ENCODE results near the gene C4B.
"Not testable (repeated sequence)": the region's sequence is repeated elsewhere in the genome, so short reads cannot be mapped to it uniquely, and the experiment has no call there.

C4B gene

DNA sequence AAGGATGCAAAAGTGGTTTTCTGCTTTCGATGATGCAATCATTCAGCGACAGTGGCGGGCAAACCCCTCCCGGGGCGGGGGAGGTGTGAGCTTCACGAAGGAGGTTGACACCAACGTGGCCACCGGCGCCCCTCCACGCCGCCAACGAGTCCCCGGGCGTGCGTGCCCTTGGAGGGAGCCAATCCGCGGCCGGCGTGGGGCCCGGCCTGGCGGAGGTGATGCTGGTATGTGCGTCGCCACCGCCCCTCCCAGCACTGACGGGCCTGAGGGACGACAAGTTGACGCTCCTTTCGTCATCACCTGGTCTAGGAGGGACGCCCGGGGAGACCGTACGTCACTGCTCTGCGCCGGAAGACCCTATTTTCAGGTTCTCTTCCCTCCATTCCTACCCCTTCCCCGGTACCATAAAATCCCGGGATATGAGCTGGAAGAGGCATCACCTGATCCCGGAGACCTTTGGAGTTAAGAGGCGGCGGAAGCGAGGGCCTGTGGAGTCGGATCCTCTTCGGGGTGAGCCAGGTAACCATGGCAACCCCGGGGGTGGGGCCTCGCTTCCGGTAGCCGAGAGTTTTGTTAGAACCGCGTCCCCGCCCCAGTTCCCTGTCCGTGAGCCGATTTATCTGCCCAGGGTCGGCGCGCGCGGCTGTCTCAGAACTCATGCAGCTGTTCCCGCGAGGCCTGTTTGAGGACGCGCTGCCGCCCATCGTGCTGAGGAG is 42.4 kb upstream of the C4B start, which contains the start of gene DXO:
Gene DXO, minus strand, starts transcription at position 146 of the 716 bp plus-strand sequence. CDS start 463 bp downstream, outside the sequence.
- peaks cover 21% of the 10 kb centered on the region for H3K36me3 ChIP-seq (ENCODE audit: control insufficient read depth, insufficient read depth, low read length)
- TF ChIP-seq, protein P1, sequence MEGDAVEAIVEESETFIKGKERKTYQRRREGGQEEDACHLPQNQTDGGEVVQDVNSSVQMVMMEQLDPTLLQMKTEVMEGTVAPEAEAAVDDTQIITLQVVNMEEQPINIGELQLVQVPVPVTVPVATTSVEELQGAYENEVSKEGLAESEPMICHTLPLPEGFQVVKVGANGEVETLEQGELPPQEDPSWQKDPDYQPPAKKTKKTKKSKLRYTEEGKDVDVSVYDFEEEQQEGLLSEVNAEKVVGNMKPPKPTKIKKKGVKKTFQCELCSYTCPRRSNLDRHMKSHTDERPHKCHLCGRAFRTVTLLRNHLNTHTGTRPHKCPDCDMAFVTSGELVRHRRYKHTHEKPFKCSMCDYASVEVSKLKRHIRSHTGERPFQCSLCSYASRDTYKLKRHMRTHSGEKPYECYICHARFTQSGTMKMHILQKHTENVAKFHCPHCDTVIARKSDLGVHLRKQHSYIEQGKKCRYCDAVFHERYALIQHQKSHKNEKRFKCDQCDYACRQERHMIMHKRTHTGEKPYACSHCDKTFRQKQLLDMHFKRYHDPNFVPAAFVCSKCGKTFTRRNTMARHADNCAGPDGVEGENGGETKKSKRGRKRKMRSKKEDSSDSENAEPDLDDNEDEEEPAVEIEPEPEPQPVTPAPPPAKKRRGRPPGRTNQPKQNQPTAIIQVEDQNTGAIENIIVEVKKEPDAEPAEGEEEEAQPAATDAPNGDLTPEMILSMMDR (IDR thresholded peaks at IDR 0.05; ENCODE audit: insufficient read depth, low read length, poor library complexity, severe bottlenecking): no peak
- DNase-seq (ENCODE audit: extremely low read depth, insufficient read length): peak; percentile 99

DNA sequence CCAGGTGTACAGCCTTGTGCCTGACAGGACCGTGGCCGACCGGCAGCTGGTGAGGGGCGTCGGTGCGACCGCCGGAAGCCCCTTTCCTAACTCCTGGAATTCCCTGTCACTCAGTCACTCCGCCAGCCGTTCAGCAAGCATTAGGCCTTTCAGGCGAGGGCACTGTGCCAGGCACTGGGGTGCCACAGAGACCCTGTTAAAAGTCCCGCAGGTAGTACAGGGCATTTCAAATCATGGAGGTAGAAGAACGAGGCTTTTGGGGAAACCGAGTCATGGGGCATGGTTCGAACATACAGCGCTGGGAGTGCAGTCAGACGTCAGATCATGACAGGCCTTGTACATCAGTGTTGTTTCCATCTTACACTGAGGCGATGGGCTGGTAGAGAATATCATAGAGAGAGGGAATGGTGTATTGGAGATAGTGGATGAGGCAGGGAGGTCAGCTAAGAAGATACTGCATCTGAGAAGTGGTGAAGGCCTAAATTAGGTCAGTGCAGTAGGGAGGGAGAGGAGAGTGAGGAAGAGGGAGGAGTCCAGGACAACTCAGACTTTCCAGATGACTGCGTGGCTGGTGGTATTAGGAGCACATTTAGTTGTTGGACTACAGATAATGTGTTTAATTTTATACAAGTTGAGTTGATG is 41.8 kb upstream of the C4B start:
- Histone ChIP-seq H3K36me3 (ENCODE audit: control insufficient read depth, insufficient read depth, low read length) (peaks cover 18% of the 10 kb centered on the region), H3K27me3 (replicated peaks; ENCODE audit: control insufficient read depth, insufficient read depth, low read length) (no peaks in the 10 kb centered on the region), H3K4me3 (replicated peaks; ENCODE audit: low read depth, low read length) (peak overlapping the region; percentile 77)
- TF ChIP-seq, protein P1 (IDR thresholded peaks at IDR 0.05; ENCODE audit: insufficient read depth, low read length, poor library complexity, severe bottlenecking): no peak
- no peak for DNase-seq (ENCODE audit: extremely low read depth, insufficient read length)

More for the DNA sequence above, 42.4 kb upstream of the C4B start, which contains the start of gene DXO:
- Histone ChIP-seq H3K27me3 (replicated peaks; ENCODE audit: control insufficient read depth, insufficient read depth, low read length) (no peaks in the 10 kb centered on the region), H3K4me3 (replicated peaks; ENCODE audit: low read depth, low read length) (peak within 1 kb of the TSS; percentile 77)

DNA sequence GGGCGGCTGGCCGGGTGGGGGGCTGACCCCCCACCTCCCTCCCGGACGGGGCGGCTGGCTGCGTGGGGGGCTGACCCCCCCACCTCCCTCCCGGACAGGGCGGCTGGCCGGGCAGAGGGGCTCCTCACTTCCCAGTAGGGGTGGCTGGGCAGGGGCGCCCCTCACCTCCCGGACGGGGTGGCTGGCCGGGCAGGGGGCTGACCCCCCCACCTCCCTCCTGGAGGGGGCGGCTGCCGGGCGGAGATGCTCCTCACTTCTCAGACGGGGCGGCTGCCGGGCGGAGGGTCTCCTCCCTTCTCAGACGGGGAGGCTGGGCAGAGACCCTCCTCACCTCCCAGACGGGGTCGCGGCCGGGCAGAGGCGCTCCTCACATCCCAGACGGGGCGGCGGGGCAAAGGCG is 38.5 kb upstream of the C4B start:
- H3K36me3 ChIP-seq (ENCODE audit: control insufficient read depth, insufficient read depth, low read length); DNase-seq (ENCODE audit: extremely low read depth, insufficient read length); H3K4me3 ChIP-seq (replicated peaks; ENCODE audit: low read depth, low read length); H3K27me3 ChIP-seq (replicated peaks; ENCODE audit: control insufficient read depth, insufficient read depth, low read length): not testable (repeated sequence)

- H3K4me3 ChIP-seq (replicated peaks; ENCODE audit: low read depth, low read length): no peak overlapping the region
- no peaks in the 10 kb centered on the region for H3K36me3 ChIP-seq (ENCODE audit: control insufficient read depth, insufficient read depth, low read length)
- no peaks in the 10 kb centered on the region for H3K27me3 ChIP-seq (replicated peaks; ENCODE audit: control insufficient read depth, insufficient read depth, low read length)
- TF ChIP-seq, protein P1 (IDR thresholded peaks at IDR 0.05; ENCODE audit: insufficient read depth, low read length, poor library complexity, severe bottlenecking): no peak
- no peak for DNase-seq (ENCODE audit: extremely low read depth, insufficient read length)
Measured at GRCh38 chr6:31977816-31978431, 36.7 kb upstream of the C4B start.

DNA sequence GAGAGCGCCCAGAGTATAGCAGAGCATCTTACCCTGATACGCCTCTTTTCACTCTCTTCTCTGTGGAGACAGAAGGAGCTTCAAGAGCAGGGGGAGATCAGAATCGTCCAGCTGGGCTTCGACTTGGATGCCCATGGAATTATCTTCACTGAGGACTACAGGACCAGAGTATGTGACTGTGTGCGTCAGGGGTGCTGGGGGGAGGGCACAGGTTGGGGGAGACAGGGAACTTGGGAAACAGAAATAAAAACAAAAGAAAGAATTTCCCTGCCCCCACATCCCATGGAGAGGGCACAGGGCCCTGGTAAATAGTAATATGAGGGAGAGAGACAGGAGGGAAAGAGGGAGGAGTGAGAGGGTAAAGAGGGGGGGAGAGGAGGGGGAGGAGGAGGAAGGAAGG is 35.8 kb upstream of the C4B start:
- TF ChIP-seq, protein P1 (IDR thresholded peaks at IDR 0.05; ENCODE audit: insufficient read depth, low read length, poor library complexity, severe bottlenecking): no peak
- Histone ChIP-seq H3K36me3 (ENCODE audit: control insufficient read depth, insufficient read depth, low read length) (no peaks in the 10 kb centered on the region), H3K4me3 (replicated peaks; ENCODE audit: low read depth, low read length) (no peak overlapping the region), H3K27me3 (replicated peaks; ENCODE audit: control insufficient read depth, insufficient read depth, low read length) (no peaks in the 10 kb centered on the region)
- no peak for DNase-seq (ENCODE audit: extremely low read depth, insufficient read length)

All from GM06990 (cell line).